Measurements from ENCODE around the gene APOA1. TPM values are rescaled to one million over a fixed set of nuclear protein-coding genes. Genes with fewer than 3 reads are reported as not detected.

The APOA1 gene
- total RNA-seq, 1 donor from 2014 or later = not detected

GRCh38 chr11:116787786-116788486, 49.5 kb downstream of the APOA1 start, which contains the start of gene ZPR1:
Gene ZPR1, minus strand, starts transcription at chr11:116788023. Its CDS starts 33 bp downstream, at chr11:116787990.
- no peak for TF ChIP-seq CTCF (IDR thresholded peaks at IDR 0.05; ENCODE audit: insufficient read depth, low read length, severe bottlenecking)
- no peaks in the 10 kb centered on the region for H3K27me3 ChIP-seq (ENCODE audit: control insufficient read depth, insufficient read depth, low read length)
- FAIRE-seq = no peak
- peak within 1 kb of the TSS; percentile 86 for H3K4me3 ChIP-seq (ENCODE audit: low read depth, low read length)
- H3K36me3 ChIP-seq (ENCODE audit: control insufficient read depth, insufficient read depth, low read length) = peaks cover 20% of the 10 kb centered on the region
- DNase-seq (ENCODE audit: low read depth) = peak; percentile 48

- H3K27me3 ChIP-seq (ENCODE audit: control insufficient read depth, insufficient read depth, low read length) = no peaks in the 10 kb centered on the region
- DNase-seq (ENCODE audit: low read depth) = peak; percentile 10
- H3K36me3 ChIP-seq (ENCODE audit: control insufficient read depth, insufficient read depth, low read length) = peaks cover 21% of the 10 kb centered on the region
- H3K4me3 ChIP-seq (ENCODE audit: low read depth, low read length) = peak overlapping the region; percentile 86
- FAIRE-seq = no peak
- no peak for TF ChIP-seq CTCF (IDR thresholded peaks at IDR 0.05; ENCODE audit: insufficient read depth, low read length, severe bottlenecking)
These were observed 50.0 kb downstream of the APOA1 start for GRCh38 chr11:116787436-116787785.

- no peak for FAIRE-seq
- TF ChIP-seq CTCF (IDR thresholded peaks at IDR 0.05; ENCODE audit: insufficient read depth, low read length, severe bottlenecking) = no peak
These were observed 50.5 kb downstream of the APOA1 start for GRCh38 chr11:116786966-116787365.

GRCh38 chr11:116786326-116786725, 51.1 kb downstream of the APOA1 start:
- Histone ChIP-seq H3K4me3 (ENCODE audit: low read depth, low read length) (no peak overlapping the region), H3K36me3 (ENCODE audit: control insufficient read depth, insufficient read depth, low read length) (peaks cover 25% of the 10 kb centered on the region), H3K27me3 (ENCODE audit: control insufficient read depth, insufficient read depth, low read length) (no peaks in the 10 kb centered on the region)
- FAIRE-seq (no peak), DNase-seq (ENCODE audit: low read depth) (no peak)
- no peak for TF ChIP-seq CTCF (IDR thresholded peaks at IDR 0.05; ENCODE audit: insufficient read depth, low read length, severe bottlenecking)

More at GRCh38 chr11:116786966-116787365, 50.5 kb downstream of the APOA1 start:
- DNase-seq (ENCODE audit: low read depth) = no peak
- Histone ChIP-seq H3K27me3 (ENCODE audit: control insufficient read depth, insufficient read depth, low read length) (no peaks in the 10 kb centered on the region), H3K4me3 (ENCODE audit: low read depth, low read length) (peak overlapping the region; percentile 86), H3K36me3 (ENCODE audit: control insufficient read depth, insufficient read depth, low read length) (peaks cover 24% of the 10 kb centered on the region)

Other genes starting within 250 kb of the APOA1 start
- gene BUD13, start 64.6 kb downstream of the APOA1 start, total RNA-seq = 12.4 and 14.2 TPM in 2 replicates
- 50.1 and 74.2 TPM in 2 replicates for gene ZPR1, start 49.6 kb downstream of the APOA1 start, total RNA-seq
- not detected in 2 replicates for gene APOA5, start 45.7 kb downstream of the APOA1 start, total RNA-seq
- gene APOA4, start 14.3 kb downstream of the APOA1 start, total RNA-seq = not detected in 2 replicates
- gene APOC3, start 7.7 kb downstream of the APOA1 start, total RNA-seq = not detected in 2 replicates

Data from bronchial epithelial cell (primary cell).